Measurements from ENCODE around the gene HSDL1.
"Not testable (repeated sequence)": the region's sequence is repeated elsewhere in the genome, so short reads cannot be mapped to it uniquely, and the experiment has no call there.

- TF ChIP-seq, protein P1, sequence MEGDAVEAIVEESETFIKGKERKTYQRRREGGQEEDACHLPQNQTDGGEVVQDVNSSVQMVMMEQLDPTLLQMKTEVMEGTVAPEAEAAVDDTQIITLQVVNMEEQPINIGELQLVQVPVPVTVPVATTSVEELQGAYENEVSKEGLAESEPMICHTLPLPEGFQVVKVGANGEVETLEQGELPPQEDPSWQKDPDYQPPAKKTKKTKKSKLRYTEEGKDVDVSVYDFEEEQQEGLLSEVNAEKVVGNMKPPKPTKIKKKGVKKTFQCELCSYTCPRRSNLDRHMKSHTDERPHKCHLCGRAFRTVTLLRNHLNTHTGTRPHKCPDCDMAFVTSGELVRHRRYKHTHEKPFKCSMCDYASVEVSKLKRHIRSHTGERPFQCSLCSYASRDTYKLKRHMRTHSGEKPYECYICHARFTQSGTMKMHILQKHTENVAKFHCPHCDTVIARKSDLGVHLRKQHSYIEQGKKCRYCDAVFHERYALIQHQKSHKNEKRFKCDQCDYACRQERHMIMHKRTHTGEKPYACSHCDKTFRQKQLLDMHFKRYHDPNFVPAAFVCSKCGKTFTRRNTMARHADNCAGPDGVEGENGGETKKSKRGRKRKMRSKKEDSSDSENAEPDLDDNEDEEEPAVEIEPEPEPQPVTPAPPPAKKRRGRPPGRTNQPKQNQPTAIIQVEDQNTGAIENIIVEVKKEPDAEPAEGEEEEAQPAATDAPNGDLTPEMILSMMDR (IDR thresholded peaks at IDR 0.05) = not testable (repeated sequence)
- not testable (repeated sequence) for TF ChIP-seq POLR2A (IDR thresholded peaks at IDR 0.05)
Observed at GRCh38 chr16:84111949-84112348, 33.0 kb downstream of the HSDL1 start.

Data from body of pancreas (tissue), 4 donors.